ENCODE data around the gene ST6GALNAC6. TPM values are rescaled to one million over a fixed set of nuclear protein-coding genes. Genes with fewer than 3 reads are reported as not detected.

Gene ST6GALNAC6
- total and polyA plus RNA-seq, 4 donors, result 22.5 to 40.4 (median 32.3) TPM

DNA sequence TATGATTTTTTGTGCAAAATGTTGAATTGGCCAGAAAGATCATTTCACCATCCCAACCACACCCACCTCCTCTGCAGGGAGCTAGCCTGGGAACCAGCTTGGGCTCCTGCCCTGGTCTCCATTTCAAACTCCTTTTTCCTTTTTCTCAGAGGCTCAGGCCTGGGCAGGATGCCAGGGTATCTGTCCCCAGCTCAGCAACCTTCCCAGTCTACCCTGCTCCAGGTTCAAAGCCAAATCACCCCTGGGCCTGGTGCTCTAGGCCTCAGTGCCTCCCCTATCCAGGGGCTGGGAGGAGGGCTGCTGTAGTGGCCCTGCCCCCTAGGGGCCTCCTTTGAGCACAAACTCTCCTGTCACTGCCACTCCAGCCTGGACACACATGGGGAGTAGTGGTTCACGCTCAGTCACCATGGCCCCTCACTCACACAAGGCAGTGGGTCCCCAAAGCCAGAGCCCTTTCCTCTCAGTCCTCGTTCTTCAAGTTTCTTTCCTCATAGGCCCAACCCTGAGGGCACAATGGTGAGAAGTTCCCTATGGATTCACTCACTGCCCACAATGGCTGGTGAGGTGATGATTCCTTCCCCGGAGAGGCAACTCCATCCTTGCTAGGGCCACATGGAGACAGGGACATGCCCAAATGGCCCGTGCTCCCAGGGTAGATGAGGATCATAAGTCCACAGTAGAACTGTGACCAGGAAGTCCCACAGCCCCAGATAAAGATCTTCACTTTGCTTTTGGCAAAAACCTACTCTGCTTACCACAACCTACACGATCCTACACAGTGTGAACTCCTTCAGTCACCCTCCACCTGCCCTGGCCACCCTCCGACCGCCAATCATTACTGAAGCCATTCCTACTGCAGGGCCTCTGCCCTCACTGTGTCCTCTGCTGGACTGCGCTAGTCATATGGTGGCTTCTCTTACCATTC is 19.0 kb upstream of the ST6GALNAC6 start:
- no peak overlapping the region for H3K9ac ChIP-seq (ENCODE audit: low read depth in 1 of 2, low read length in 2 of 2)
- TF ChIP-seq, protein P1, sequence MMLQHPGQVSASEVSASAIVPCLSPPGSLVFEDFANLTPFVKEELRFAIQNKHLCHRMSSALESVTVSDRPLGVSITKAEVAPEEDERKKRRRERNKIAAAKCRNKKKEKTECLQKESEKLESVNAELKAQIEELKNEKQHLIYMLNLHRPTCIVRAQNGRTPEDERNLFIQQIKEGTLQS (IDR thresholded peaks at IDR 0.05), result no peak
- TF ChIP-seq SP1 (IDR thresholded peaks at IDR 0.05), result no peak
- TF ChIP-seq, protein P2, sequence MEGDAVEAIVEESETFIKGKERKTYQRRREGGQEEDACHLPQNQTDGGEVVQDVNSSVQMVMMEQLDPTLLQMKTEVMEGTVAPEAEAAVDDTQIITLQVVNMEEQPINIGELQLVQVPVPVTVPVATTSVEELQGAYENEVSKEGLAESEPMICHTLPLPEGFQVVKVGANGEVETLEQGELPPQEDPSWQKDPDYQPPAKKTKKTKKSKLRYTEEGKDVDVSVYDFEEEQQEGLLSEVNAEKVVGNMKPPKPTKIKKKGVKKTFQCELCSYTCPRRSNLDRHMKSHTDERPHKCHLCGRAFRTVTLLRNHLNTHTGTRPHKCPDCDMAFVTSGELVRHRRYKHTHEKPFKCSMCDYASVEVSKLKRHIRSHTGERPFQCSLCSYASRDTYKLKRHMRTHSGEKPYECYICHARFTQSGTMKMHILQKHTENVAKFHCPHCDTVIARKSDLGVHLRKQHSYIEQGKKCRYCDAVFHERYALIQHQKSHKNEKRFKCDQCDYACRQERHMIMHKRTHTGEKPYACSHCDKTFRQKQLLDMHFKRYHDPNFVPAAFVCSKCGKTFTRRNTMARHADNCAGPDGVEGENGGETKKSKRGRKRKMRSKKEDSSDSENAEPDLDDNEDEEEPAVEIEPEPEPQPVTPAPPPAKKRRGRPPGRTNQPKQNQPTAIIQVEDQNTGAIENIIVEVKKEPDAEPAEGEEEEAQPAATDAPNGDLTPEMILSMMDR (IDR thresholded peaks at IDR 0.05; ENCODE audit: low read depth, low read length, missing input control), result no peak
- TF ChIP-seq JUND (IDR thresholded peaks at IDR 0.05), result no peak
- no peak for TF ChIP-seq FOXA2 (IDR thresholded peaks at IDR 0.05)
- TF ChIP-seq RXRA (IDR thresholded peaks at IDR 0.05), result no peak
- TF ChIP-seq, protein P3, sequence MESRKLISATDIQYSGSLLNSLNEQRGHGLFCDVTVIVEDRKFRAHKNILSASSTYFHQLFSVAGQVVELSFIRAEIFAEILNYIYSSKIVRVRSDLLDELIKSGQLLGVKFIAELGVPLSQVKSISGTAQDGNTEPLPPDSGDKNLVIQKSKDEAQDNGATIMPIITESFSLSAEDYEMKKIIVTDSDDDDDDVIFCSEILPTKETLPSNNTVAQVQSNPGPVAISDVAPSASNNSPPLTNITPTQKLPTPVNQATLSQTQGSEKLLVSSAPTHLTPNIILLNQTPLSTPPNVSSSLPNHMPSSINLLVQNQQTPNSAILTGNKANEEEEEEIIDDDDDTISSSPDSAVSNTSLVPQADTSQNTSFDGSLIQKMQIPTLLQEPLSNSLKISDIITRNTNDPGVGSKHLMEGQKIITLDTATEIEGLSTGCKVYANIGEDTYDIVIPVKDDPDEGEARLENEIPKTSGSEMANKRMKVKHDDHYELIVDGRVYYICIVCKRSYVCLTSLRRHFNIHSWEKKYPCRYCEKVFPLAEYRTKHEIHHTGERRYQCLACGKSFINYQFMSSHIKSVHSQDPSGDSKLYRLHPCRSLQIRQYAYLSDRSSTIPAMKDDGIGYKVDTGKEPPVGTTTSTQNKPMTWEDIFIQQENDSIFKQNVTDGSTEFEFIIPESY (IDR thresholded peaks at IDR 0.05), result no peak
- TF ChIP-seq EGR1 (IDR thresholded peaks at IDR 0.05; ENCODE audit: low read depth in 2 of 2), result no peak
- TF ChIP-seq TAF1 (conservative IDR thresholded peaks at IDR 0.05), result no peak
- TF ChIP-seq YY1 (IDR thresholded peaks at IDR 0.05), result no peak

DNA sequence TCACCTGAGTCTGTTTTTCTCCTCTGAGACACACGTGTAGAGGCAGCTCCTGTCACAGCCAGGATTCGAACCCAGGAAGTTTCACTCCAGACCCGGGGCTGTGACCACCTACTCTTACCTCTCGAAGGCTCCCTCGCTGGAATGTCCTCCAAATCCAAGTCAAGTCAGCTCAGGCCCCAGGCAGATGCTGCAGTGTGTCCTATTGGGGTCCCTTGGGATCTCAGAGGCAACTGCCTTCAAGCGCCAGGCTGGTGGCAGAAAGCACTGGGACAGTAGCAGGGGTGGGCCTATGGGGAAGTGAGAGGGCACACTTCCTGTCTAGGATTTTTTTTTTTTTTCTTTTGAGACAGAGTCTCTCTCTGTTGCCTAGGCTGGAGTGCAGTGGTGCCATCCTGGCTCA is 18.2 kb upstream of the ST6GALNAC6 start:
- no peaks in the 10 kb centered on the region for H3K9me3 ChIP-seq (ENCODE audit: control insufficient read depth in 4 of 4, low read length in 3 of 4)
- no peaks in the 10 kb centered on the region for H3K27me3 ChIP-seq (ENCODE audit: control insufficient read depth in 4 of 4, insufficient read depth in 4 of 4, low read length in 3 of 4)
- H3K4me1 ChIP-seq (ENCODE audit: control insufficient read depth in 4 of 4, insufficient read depth in 4 of 4, low read length in 3 of 4), result peaks cover 7 to 37% (median 20%) of the 10 kb centered on the region in 4 donors
- TF ChIP-seq YY1 (IDR thresholded peaks at IDR 0.05), result no peak
- TF ChIP-seq, protein P2 (IDR thresholded peaks at IDR 0.05; ENCODE audit: low read depth, low read length, missing input control), result no peak
- no peak for TF ChIP-seq RAD21 (IDR thresholded peaks at IDR 0.05)
- no peak for TF ChIP-seq FOXA1 (IDR thresholded peaks at IDR 0.05)
- no peak for TF ChIP-seq SP1 (IDR thresholded peaks at IDR 0.05)
- TF ChIP-seq, protein P3 (IDR thresholded peaks at IDR 0.05), result no peak
- no peak for TF ChIP-seq RXRA (IDR thresholded peaks at IDR 0.05)
- no peak for TF ChIP-seq FOXA2 (IDR thresholded peaks at IDR 0.05)
- no peak for TF ChIP-seq TAF1 (conservative IDR thresholded peaks at IDR 0.05)
- no peak for TF ChIP-seq JUND (IDR thresholded peaks at IDR 0.05)
- TF ChIP-seq, protein P1 (IDR thresholded peaks at IDR 0.05), result no peak
- TF ChIP-seq, protein P4, sequence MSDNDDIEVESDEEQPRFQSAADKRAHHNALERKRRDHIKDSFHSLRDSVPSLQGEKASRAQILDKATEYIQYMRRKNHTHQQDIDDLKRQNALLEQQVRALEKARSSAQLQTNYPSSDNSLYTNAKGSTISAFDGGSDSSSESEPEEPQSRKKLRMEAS (IDR thresholded peaks at IDR 0.05), result no peak
- TF ChIP-seq HNF4G (IDR thresholded peaks at IDR 0.05), result no peak
- TF ChIP-seq, protein P5, sequence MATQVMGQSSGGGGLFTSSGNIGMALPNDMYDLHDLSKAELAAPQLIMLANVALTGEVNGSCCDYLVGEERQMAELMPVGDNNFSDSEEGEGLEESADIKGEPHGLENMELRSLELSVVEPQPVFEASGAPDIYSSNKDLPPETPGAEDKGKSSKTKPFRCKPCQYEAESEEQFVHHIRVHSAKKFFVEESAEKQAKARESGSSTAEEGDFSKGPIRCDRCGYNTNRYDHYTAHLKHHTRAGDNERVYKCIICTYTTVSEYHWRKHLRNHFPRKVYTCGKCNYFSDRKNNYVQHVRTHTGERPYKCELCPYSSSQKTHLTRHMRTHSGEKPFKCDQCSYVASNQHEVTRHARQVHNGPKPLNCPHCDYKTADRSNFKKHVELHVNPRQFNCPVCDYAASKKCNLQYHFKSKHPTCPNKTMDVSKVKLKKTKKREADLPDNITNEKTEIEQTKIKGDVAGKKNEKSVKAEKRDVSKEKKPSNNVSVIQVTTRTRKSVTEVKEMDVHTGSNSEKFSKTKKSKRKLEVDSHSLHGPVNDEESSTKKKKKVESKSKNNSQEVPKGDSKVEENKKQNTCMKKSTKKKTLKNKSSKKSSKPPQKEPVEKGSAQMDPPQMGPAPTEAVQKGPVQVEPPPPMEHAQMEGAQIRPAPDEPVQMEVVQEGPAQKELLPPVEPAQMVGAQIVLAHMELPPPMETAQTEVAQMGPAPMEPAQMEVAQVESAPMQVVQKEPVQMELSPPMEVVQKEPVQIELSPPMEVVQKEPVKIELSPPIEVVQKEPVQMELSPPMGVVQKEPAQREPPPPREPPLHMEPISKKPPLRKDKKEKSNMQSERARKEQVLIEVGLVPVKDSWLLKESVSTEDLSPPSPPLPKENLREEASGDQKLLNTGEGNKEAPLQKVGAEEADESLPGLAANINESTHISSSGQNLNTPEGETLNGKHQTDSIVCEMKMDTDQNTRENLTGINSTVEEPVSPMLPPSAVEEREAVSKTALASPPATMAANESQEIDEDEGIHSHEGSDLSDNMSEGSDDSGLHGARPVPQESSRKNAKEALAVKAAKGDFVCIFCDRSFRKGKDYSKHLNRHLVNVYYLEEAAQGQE (IDR thresholded peaks at IDR 0.05), result no peak
- no peaks in the 10 kb centered on the region for H3K36me3 ChIP-seq (ENCODE audit: control insufficient read depth in 4 of 4, insufficient read depth in 3 of 4, low read depth in 1 of 4, low read length in 3 of 4)
- no peak overlapping the region for H3K27ac ChIP-seq (ENCODE audit: low read depth in 1 of 2, low read length in 2 of 2)
- no peak overlapping the region for H3K4me3 ChIP-seq (ENCODE audit: low read depth in 1 of 3, low read length in 3 of 3)
- WGBS, result 74% methylated on average over 6 of the region's 6 CpGs
- DNase-seq (ENCODE audit: low spot score), result no peak
- H3K9ac ChIP-seq (ENCODE audit: low read depth in 1 of 2, low read length in 2 of 2), result no peak overlapping the region

More for the DNA sequence above, 19.0 kb upstream of the ST6GALNAC6 start:
- Histone ChIP-seq H3K27ac (ENCODE audit: low read depth in 1 of 2, low read length in 2 of 2) (peak overlapping the region in 1 of 2 donors; percentile 29), H3K36me3 (ENCODE audit: control insufficient read depth in 4 of 4, insufficient read depth in 3 of 4, low read depth in 1 of 4, low read length in 3 of 4) (no peaks in the 10 kb centered on the region), H3K4me1 (ENCODE audit: control insufficient read depth in 4 of 4, insufficient read depth in 4 of 4, low read length in 3 of 4) (peaks cover 7 to 32% (median 18%) of the 10 kb centered on the region in 4 donors), H3K4me3 (ENCODE audit: low read depth in 1 of 3, low read length in 3 of 3) (no peak overlapping the region), H3K9me3 (ENCODE audit: control insufficient read depth in 4 of 4, low read length in 3 of 4) (no peaks in the 10 kb centered on the region), H3K27me3 (ENCODE audit: control insufficient read depth in 4 of 4, insufficient read depth in 4 of 4, low read length in 3 of 4) (no peaks in the 10 kb centered on the region)
- 89% methylated on average over 8 of the region's 8 CpGs for WGBS
- DNase-seq (ENCODE audit: low spot score), result no peak
